GM19099 (cell line): Measurements from ENCODE around the gene GSS.

ENCODE experiments used
- POLR2A ChIP-seq: IDR thresholded peaks from 3 replicates; pipeline ENCODE4 v1.6.1; 2011; ENCODE audit warnings: low read depth; ENCODE audit not compliant: insufficient read length; ENCODE audit errors: extremely low read depth

Gene GSS

DNA sequence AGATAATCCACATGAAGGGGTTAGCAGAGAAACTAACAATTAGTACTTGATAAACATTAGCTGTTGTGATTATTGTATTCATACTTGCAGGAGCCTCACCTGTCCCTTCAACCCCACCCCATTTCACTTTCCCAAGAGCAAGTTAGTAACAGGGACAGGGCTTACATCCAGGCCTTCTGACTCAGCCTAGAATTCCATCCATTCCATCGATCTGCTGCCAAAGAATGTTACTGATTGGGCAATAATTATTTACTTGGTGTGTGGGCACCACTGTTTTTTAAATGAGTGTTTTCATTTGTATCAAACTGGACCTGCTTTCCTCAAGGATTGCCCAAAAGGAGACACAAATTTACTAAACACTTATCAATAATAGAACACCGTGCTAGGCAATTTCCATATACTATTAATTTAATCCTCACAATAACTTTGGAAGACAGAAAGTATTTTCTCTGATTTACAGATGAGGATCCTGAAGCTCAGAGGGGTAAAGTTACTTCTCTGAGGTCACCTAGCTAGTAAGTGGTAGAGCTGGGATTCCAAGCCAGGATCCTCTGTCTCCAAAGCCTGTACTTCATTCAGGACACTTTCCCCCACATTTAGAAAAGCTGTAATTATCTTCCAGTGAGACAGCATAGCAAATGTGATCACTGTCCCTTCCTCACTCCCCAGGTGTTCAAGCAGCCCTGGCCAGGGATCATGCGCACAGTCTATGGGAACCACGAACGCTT is 32.8 kb downstream of the GSS start:
- no peak for TF ChIP-seq POLR2A

GRCh38 chr20:34921436-34921835 is 34.2 kb downstream of the GSS start:
- TF ChIP-seq POLR2A, result no peak

GRCh38 chr20:34920055-34920454 is 35.6 kb downstream of the GSS start:
- no peak for TF ChIP-seq POLR2A

- no peak for TF ChIP-seq POLR2A
These were observed 38.7 kb downstream of the GSS start for GRCh38 chr20:34916774-34917354.

GRCh38 chr20:34915749-34916455 is 39.7 kb downstream of the GSS start:
- TF ChIP-seq POLR2A, result no peak

GRCh38 chr20:34915131-34915530 is 40.5 kb downstream of the GSS start:
- no peak for TF ChIP-seq POLR2A

- TF ChIP-seq POLR2A, result no peak
These were observed 47.8 kb downstream of the GSS start for GRCh38 chr20:34907616-34908469.

- no peak for TF ChIP-seq POLR2A
These were observed 51.4 kb downstream of the GSS start for GRCh38 chr20:34904202-34904621.

DNA sequence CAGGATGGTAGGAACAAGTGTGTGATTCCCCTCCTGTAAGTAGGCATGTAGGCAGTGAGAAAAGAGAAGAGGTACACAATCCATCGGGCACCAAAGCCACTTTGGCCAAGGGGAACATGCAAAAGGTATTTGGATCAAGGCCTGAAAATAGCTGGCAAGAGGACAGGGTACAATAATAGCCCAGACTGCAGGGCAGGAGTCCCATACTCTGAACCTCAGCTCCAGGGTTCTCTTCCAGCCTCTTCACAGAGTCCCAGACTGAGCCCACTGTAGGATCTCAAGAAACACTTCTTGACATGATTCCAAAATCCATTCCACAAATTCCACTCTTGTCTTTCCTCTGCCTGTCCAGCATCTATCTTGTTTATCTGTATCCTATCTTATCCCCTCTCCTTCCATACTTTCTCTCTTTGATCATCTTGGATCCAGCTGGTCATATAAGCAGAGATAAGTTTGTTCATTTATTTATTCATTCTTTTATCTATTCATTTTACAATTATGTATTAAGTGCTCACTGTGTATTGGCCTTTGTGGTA is 59.5 kb downstream of the GSS start:
- TF ChIP-seq POLR2A, result no peak

DNA sequence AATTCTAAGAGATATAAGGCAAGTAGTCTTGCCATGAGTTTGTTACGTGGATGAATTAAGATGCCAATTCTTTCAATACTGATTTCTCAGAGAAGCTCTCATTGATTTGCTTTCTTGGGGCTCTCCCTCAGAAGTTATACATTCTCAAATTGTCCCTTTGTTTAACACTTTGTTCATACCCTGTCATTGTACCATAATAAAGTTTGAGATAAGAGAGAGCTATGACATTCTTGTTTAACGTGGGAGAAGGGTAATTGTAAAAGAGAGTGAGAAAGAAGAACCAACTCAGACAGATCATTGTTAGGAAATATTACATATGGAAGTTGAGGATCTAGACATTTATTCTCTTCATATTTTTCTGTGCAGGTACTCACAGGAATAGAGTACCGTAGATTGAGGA is 60.1 kb downstream of the GSS start:
- TF ChIP-seq POLR2A, result no peak

GRCh38 chr20:34894723-34895122 is 60.9 kb downstream of the GSS start:
- TF ChIP-seq POLR2A, result no peak

GRCh38 chr20:34892671-34893070 is 62.9 kb downstream of the GSS start:
- no peak for TF ChIP-seq POLR2A

DNA sequence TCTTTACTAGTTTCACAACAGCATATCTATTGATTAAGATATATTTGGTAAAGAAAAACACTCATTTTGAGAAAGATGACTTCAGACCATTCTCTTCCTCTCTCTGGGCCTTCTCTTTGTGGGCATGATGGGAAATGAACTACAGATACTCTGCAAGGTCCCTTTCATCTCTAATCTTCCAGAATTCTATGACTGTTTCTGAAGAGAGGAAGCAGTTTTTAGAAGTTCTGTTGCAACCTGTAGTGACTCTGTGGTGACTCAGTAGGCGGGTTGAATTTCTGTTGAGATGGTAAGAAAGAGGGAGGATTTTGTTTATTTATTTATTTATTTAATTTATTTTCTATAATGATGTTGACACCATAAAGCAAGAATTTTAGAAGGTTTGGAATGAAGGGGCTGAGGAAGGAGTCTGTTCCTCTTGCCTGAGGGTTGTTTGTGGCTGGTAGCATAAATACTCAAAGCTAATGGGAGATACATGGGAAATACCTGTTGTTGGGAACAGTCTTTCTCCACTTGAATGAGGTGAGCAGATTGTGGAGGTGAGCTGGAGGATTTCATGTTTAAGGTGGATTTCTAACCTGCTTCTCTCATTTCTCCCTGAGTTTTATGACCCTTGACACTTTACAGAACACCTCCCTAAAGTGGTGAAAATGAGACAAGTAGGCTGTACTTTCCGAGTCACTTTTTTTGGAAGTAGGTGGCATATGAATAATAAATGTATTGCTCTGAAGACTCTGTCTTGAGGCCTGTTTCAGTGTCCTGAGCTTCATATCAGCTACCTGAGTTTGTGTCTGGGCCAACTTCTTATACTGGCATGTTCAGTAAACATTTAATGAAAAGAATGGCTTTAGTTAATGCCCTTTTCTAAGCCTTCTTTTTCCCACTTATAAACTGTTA is 64.2 kb downstream of the GSS start:
- no peak for TF ChIP-seq POLR2A

DNA sequence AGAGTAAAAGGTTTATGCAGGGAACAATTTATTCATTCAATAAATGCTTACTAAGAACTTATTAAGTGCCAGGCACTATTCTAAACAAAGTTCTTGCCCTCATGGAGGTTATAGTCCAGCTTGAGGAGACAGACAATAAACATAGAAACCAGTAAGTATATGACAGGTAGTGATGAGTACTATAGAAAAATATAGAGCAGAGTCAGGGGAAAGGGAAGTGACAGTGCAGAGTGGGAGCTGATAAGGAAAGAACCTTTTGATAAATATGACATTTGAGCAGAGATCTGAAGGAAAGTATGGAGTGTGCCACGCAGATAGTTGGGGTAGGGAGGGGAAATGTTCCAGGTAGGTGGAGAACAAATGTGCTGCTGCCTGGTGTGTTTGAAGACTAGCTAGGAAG is 67.1 kb downstream of the GSS start:
- TF ChIP-seq POLR2A, result no peak
